ENCODE measurements around the gene OTOP2. TPM values are rescaled to one million over a fixed set of nuclear protein-coding genes. Genes with fewer than 3 reads are reported as not detected.
A peak's percentile ranks its signal among the peaks of the same experiment; 100 is the strongest.

OTOP2 gene
- total RNA-seq (2011; cell fraction: chromatin; rRNA removed; ENCODE audit: low replicate concordance) = 0.40 and 0.51 TPM in 2 replicates
- total RNA-seq (2011; cell fraction: nucleolus; rRNA removed) = 0.17 and 0.26 TPM in 2 replicates
- total RNA-seq (2011; cell fraction: nucleoplasm; rRNA removed) = 0.46 TPM in 1 of 2 replicates, not detected in the other
- total RNA-seq (2014; rRNA removed) (not detected in 2 replicates), total RNA-seq (2014; rRNA removed; fragmentation: Illumina TruSeq; extraction: Trizol) (0.11 TPM in 1 of 2 replicates, not detected in the other), total RNA-seq (2015; rRNA removed; fragmentation: Illumina TruSeq; extraction: Trizol) (0.19 and 0.36 TPM in 2 replicates), total RNA-seq (2021) (0.18 and 0.27 TPM in 2 replicates), polyA plus RNA-seq (2011; rRNA removed) (0.28 and 0.31 TPM in 2 replicates), polyA plus RNA-seq (2014; fragmentation: Illumina TruSeq; extraction: Trizol) (0.25 TPM in 1 of 2 replicates, not detected in the other), polyA plus RNA-seq (2014; fragmentation: Nextera tagmentation; extraction: Ambion mirVana) (under 1 TPM; 0.04 to 0.06 TPM), polyA plus RNA-seq (2014; rRNA removed) (0.08 and 0.09 TPM in 2 replicates), polyA minus RNA-seq (2011; rRNA and poly(A)+ RNA removed) (0.09 TPM in 1 of 2 replicates, not detected in the other), Bru-seq, nascent RNA (percentile 30 among the genes with signal in this experiment), BruChase-seq, experiment 1, labeled RNA remaining after a 2-hour chase (percentile 23 among the genes with signal in this experiment), BruChase-seq, experiment 2, labeled RNA remaining after a 6-hour chase (percentile 26 among the genes with signal in this experiment)
- polyA plus RNA-seq (2011; cell fraction: cytosol; rRNA removed) = 0.28 and 0.42 TPM in 2 replicates
- 1.1 and 1.2 TPM in 2 replicates for polyA plus RNA-seq (2011; cell fraction: nucleus; rRNA removed)
- polyA plus RNA-seq (2012) = 0.35 and 0.68 TPM in 2 replicates
- not detected in 2 replicates for polyA minus RNA-seq (2011; cell fraction: cytosol; rRNA and poly(A)+ RNA removed)
- 0.27 and 0.33 TPM in 2 replicates for polyA minus RNA-seq (2011; cell fraction: nucleus; rRNA and poly(A)+ RNA removed)
- long read RNA-seq, experiment 1 = 0 reads
- long read RNA-seq, experiment 2, partial matches to known transcripts = 1 of 1 reads
- long read RNA-seq, experiment 2, other reads (novel, unspliced or antisense) = 0 of 1 reads
- long read RNA-seq, experiment 3 = 0 reads

DNA sequence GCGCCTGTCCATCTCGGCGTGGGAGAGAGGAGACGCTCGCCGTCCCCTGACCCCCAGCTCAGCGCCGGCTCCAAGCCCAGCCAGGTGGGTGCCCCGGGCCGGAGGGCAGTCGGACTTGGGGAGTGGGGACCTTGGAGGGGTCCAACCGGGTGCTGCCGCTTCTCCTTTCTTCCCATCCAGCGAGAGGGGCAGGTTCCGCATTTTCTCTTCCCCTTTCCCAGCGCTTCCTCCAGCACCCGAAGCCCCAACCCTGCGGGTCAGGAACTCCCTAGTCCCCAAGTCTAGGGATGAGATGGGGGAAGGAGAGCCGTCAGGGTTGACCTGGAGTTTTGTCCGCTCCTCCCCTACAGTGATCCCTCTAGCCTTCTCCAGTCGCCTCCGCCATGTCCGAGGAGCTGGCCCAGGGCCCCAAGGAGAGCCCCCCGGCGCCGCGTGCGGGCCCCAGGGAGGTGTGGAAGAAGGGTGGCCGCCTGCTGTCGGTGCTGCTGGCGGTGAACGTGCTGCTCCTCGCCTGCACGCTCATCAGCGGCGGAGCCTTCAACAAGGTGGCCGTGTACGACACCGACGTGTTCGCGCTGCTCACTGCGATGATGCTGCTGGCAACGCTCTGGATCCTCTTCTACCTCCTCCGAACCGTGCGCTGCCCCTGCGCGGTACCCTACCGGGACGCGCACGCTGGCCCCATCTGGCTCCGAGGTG lies at the start of gene OTOP2:
TSS of gene OTOP2 (plus strand) at position 24 of the 699 bp plus-strand sequence. CDS start at position 384, 360 bp downstream.
- Histone ChIP-seq H3K27me3 (ENCODE audit: control insufficient read depth in 2 of 2, insufficient read depth in 2 of 2, low read length in 2 of 2) (peaks cover 9 to 30% of the 10 kb centered on the region in 2 experiments; a peak in 4 of 5 replicates), H3K4me2 (ENCODE audit: insufficient read depth, low read length) (peak within 1 kb of the TSS; percentile 76), H3K9ac (ENCODE audit: insufficient read depth in 1 of 2, low read depth in 2 of 2, low read length in 2 of 2) (peak within 1 kb of the TSS; percentile 57 to 90; a peak in 3 of 4 replicates), H3K79me2 (ENCODE audit: control insufficient read depth, insufficient read depth, low read length) (no peaks in the 10 kb centered on the region), H3K4me3 (peak within 1 kb of the TSS; percentile 53), H2AFZ (ENCODE audit: low read depth, low read length) (peak within 1 kb of the TSS; percentile 100), H3K9me3 (replicated peaks; ENCODE audit: control insufficient read depth, insufficient read depth, low read depth, low read length) (no peaks in the 10 kb centered on the region), H3K27ac (ENCODE audit: extremely low read depth, low read depth, low read length) (peak within 1 kb of the TSS; percentile 66; the same call in 2 of the 3 replicates), H4K20me1 (replicated peaks; ENCODE audit: control insufficient read depth, insufficient read depth, low read length) (no peaks in the 10 kb centered on the region), H3K9me1 (ENCODE audit: control insufficient read depth, insufficient read depth, low read length) (no peaks in the 10 kb centered on the region), H3K36me3 (ENCODE audit: control insufficient read depth, insufficient read depth, low read length) (no peaks in the 10 kb centered on the region), H3K4me1 (replicated peaks in 1 of 2; ENCODE audit: control insufficient read depth in 2 of 2, insufficient read depth in 2 of 2, low read length in 2 of 2) (peaks cover 18 to 52% of the 10 kb centered on the region in 2 experiments)
- no peak for ATAC-seq
- no peak for DNase-seq (ENCODE audit: extremely low read depth in 1 of 4, low spot score in 3 of 4)
- no TSS peak for BruUV-seq (replicated peaks)
- ChIA-PET POLR2A (interaction anchor here (0.7 to 1.5 kb wide), 5 partner anchors 7 to 56 kb away, joined by 3 to 5 read pairs (median 4); no protein-coding TSS in a partner anchor), CTCF (ENCODE audit: low intra/inter-chr PET ratio) (interaction anchor here (5.8 kb wide), 1 partner anchor 35 kb away, joined by 86 read pairs; no protein-coding TSS in a partner anchor)
- in situ Hi-C loops (cut with MboI) (loop anchor here (5.0 kb wide), 1 partner anchor 33 kb away; no protein-coding TSS in a partner anchor), intact Hi-C loops (cut with micrococcal nuclease) (loop anchor here (10.0 kb wide), 1 partner anchor 80 kb away; no protein-coding TSS in a partner anchor)
- 11% methylated on average over 51 of the region's 54 CpGs for WGBS (ENCODE audit: insufficient coverage, low coverage, missing lambda C conversion rate)
- no peak for FAIRE-seq
- TF ChIP-seq RCOR1 (IDR thresholded peaks at IDR 0.05; ENCODE audit: borderline replicate concordance in 1 of 2, low read depth in 2 of 2, low read length in 2 of 2) (no peak), RFX5 (IDR thresholded peaks at IDR 0.05; ENCODE audit: low read depth, low read length) (no peak), HMG20A (CRISPR knock-in tag; conservative IDR thresholded peaks at IDR 0.05) (no peak), SPI1 (IDR thresholded peaks at IDR 0.05; ENCODE audit: borderline replicate concordance, low read depth, low read length) (peak; percentile 85), MTA1 (IDR thresholded peaks at IDR 0.05; ENCODE audit: borderline replicate concordance) (no peak), ILF3 (IDR thresholded peaks at IDR 0.05; ENCODE audit: borderline replicate concordance) (no peak), L3MBTL2 (IDR thresholded peaks at IDR 0.05) (peak; percentile 22; the same call in 1 of the 2 replicates), MAX (CRISPR knock-in tag; IDR thresholded peaks at IDR 0.05) (peak; percentile 53; the same call in 1 of the 2 replicates), ZNF586 (CRISPR knock-in tag; conservative IDR thresholded peaks at IDR 0.05) (no peak), DPF2 (IDR thresholded peaks at IDR 0.05) (no peak), RFX1 (IDR thresholded peaks at IDR 0.05) (no peak)
- TF ChIP-seq, protein P1, sequence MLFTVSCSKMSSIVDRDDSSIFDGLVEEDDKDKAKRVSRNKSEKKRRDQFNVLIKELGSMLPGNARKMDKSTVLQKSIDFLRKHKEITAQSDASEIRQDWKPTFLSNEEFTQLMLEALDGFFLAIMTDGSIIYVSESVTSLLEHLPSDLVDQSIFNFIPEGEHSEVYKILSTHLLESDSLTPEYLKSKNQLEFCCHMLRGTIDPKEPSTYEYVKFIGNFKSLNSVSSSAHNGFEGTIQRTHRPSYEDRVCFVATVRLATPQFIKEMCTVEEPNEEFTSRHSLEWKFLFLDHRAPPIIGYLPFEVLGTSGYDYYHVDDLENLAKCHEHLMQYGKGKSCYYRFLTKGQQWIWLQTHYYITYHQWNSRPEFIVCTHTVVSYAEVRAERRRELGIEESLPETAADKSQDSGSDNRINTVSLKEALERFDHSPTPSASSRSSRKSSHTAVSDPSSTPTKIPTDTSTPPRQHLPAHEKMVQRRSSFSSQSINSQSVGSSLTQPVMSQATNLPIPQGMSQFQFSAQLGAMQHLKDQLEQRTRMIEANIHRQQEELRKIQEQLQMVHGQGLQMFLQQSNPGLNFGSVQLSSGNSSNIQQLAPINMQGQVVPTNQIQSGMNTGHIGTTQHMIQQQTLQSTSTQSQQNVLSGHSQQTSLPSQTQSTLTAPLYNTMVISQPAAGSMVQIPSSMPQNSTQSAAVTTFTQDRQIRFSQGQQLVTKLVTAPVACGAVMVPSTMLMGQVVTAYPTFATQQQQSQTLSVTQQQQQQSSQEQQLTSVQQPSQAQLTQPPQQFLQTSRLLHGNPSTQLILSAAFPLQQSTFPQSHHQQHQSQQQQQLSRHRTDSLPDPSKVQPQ (CRISPR knock-in tag; IDR thresholded peaks at IDR 0.05; ENCODE audit: borderline replicate concordance) = no peak
